NCI-H2081 treated with DMSO at 0.1 percent for 48 hours (cell line): ENCODE measurements around the gene SLC38A8.

Experiments used
- DNase-seq: peaks from one replicate; lab custom pipeline; 2025; lab: John Stamatoyannopoulos, UW

SLC38A8 gene

GRCh38 chr16:83996481-83997252 lies 45.9 kb downstream of the SLC38A8 start:
- no peak for DNase-seq

- no peak for DNase-seq
These were observed 46.8 kb downstream of the SLC38A8 start for GRCh38 chr16:83995754-83996153.

- DNase-seq: no peak
These were observed 47.9 kb downstream of the SLC38A8 start for GRCh38 chr16:83994703-83995102.

GRCh38 chr16:83994087-83994486 lies 48.5 kb downstream of the SLC38A8 start:
- DNase-seq: no peak

- DNase-seq: no peak
These were observed 50.0 kb downstream of the SLC38A8 start for GRCh38 chr16:83992624-83993023.

- DNase-seq: no peak
These were observed 52.1 kb downstream of the SLC38A8 start for GRCh38 chr16:83990492-83990891.

GRCh38 chr16:83989300-83989699 lies 53.3 kb downstream of the SLC38A8 start:
- no peak for DNase-seq

- no peak for DNase-seq
These were observed 59.1 kb downstream of the SLC38A8 start for GRCh38 chr16:83983491-83983890.

- no peak for DNase-seq
These were observed 60.8 kb downstream of the SLC38A8 start for GRCh38 chr16:83981799-83982198.

- DNase-seq: no peak
These were observed 61.8 kb downstream of the SLC38A8 start for GRCh38 chr16:83980794-83981193.

- DNase-seq: no peak
These were observed 63.2 kb downstream of the SLC38A8 start for GRCh38 chr16:83979441-83979840.

- no peak for DNase-seq
These were observed 64.1 kb downstream of the SLC38A8 start for GRCh38 chr16:83978401-83978904.

- no peak for DNase-seq
These were observed 65.4 kb downstream of the SLC38A8 start for GRCh38 chr16:83977056-83977815.

- no peak for DNase-seq
These were observed 66.9 kb downstream of the SLC38A8 start for GRCh38 chr16:83975590-83976260.

GRCh38 chr16:83974475-83974874 lies 68.1 kb downstream of the SLC38A8 start:
- no peak for DNase-seq

GRCh38 chr16:83973581-83974385 lies 68.8 kb downstream of the SLC38A8 start:
- DNase-seq: no peak

GRCh38 chr16:83973077-83973476 lies 69.5 kb downstream of the SLC38A8 start:
- no peak for DNase-seq

- DNase-seq: no peak
These were observed 70.2 kb downstream of the SLC38A8 start for GRCh38 chr16:83972256-83973008.

- DNase-seq: no peak
These were observed 71.1 kb downstream of the SLC38A8 start for GRCh38 chr16:83971165-83972130.

GRCh38 chr16:83970430-83970815 lies 72.2 kb downstream of the SLC38A8 start:
- DNase-seq: no peak
